Suprapubic skin (tissue), 4 donors: ENCODE results near the gene PLA2G10.

Experiments
- EP300 ChIP-seq: sonication (generic); formaldehyde crosslinking; IDR thresholded peaks from one replicate; pipeline ENCODE4 v1.6.1; 2017; ENCODE audit warnings: antibody characterized with exemption
- POLR2A ChIP-seq, 2 donors: fragments of 450-650 bp; IDR thresholded peaks; one replicate each; pipeline ENCODE4 v1.6.1; 2017; ENCODE audit warnings: antibody characterized with exemption in 2 of 2, mild to moderate bottlenecking in 2 of 2, moderate library complexity in 2 of 2
- POLR2AphosphoS5 ChIP-seq, 3 donors: sonication (generic); formaldehyde crosslinking; IDR thresholded peaks; one replicate each; pipeline ENCODE4 v1.6.1; 2017; ENCODE audit warnings: antibody characterized with exemption in 3 of 3
- TF ChIP-seq, protein P1 (sequence below), 2 donors: fragments of 200-600 bp in 1 of 2; fragments of 450-650 bp in 1 of 2; sonication (generic) in 1 of 2; IDR thresholded peaks; one replicate each; pipeline ENCODE4 v1.5.1; 2016 to 2019; ENCODE audit warnings: antibody characterized with exemption in 2 of 2, mild to moderate bottlenecking in 1 of 2, moderate library complexity in 1 of 2

DNA sequence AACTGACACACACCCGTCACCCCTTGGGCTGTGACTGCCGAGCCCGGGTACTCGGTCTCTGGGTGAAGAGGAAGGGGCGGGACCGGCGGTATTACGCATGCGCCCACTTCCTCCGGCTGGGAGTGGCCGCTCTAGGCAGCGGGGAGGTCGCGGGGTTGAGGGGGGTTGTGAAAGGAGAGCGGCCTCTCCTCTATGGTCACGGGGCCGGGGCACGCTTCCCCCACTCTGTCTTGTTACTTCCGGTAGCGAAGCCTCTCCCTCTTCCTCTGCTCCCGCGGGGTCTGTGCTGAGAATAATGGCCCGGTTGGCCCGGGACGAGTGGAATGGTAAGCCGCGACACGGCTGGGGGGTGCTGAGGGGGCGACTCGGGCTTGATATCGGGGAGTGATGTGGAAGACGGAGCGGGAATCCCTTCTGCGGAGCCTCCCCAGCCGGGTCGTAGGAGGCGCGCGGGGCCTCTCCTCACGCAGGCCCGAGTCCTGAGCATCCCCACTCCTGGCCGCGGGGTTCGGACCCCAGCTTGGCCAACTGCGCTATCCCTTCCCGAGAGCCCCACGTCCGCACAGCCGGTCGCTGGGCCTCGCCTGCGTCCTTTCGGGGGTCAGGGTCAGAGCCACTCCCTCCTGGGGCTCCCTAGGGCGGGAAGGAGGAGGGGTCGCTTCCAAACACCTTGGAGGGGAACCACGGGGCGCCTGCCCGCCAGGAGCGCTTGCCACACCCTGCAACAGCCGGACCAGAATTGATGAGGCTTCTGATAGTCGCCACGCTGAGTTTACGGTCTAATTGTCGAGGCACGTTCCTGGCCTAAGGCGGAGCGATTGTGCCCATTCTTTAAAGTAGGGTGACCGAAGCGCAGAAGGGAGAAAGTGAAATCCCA lies 61.2 kb downstream of the PLA2G10 start, which contains the start of gene BFAR:
- peak in 1 of 2 donors; percentile 98 for TF ChIP-seq POLR2A (IDR thresholded peaks at IDR 0.05)
- TF ChIP-seq, protein P1, sequence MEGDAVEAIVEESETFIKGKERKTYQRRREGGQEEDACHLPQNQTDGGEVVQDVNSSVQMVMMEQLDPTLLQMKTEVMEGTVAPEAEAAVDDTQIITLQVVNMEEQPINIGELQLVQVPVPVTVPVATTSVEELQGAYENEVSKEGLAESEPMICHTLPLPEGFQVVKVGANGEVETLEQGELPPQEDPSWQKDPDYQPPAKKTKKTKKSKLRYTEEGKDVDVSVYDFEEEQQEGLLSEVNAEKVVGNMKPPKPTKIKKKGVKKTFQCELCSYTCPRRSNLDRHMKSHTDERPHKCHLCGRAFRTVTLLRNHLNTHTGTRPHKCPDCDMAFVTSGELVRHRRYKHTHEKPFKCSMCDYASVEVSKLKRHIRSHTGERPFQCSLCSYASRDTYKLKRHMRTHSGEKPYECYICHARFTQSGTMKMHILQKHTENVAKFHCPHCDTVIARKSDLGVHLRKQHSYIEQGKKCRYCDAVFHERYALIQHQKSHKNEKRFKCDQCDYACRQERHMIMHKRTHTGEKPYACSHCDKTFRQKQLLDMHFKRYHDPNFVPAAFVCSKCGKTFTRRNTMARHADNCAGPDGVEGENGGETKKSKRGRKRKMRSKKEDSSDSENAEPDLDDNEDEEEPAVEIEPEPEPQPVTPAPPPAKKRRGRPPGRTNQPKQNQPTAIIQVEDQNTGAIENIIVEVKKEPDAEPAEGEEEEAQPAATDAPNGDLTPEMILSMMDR (IDR thresholded peaks at IDR 0.05) = no peak
- no peak for TF ChIP-seq EP300
- peak; percentile 83 to 97 (median 92) for TF ChIP-seq POLR2AphosphoS5 (IDR thresholded peaks at IDR 0.05)
